Measurements from ENCODE around the gene PRKACB. TPM values are rescaled to one million over a fixed set of nuclear protein-coding genes. Genes with fewer than 3 reads are reported as not detected.

PRKACB gene
- total and polyA plus RNA-seq, 4 donors, result 5.9 to 18.2 (median 8.9) TPM

GRCh38 chr1:84277343-84278059, 133.4 kb downstream of the PRKACB start (continued):
- TF ChIP-seq ATF3 (IDR thresholded peaks at IDR 0.05) (no peak), SP1 (IDR thresholded peaks at IDR 0.05) (no peak), RAD21 (IDR thresholded peaks at IDR 0.05) (no peak), FOXA2 (IDR thresholded peaks at IDR 0.05) (no peak), FOXA1 (IDR thresholded peaks at IDR 0.05) (no peak)

GRCh38 chr1:84278905-84279304, 134.8 kb downstream of the PRKACB start:
- Histone ChIP-seq H3K4me1 (ENCODE audit: control insufficient read depth in 4 of 4, insufficient read depth in 4 of 4, low read length in 3 of 4) (no peaks in the 10 kb centered on the region), H3K9me3 (ENCODE audit: control insufficient read depth in 4 of 4, low read length in 3 of 4) (no peaks in the 10 kb centered on the region), H3K27me3 (ENCODE audit: control insufficient read depth in 4 of 4, insufficient read depth in 4 of 4, low read length in 3 of 4) (no peaks in the 10 kb centered on the region), H3K9ac (ENCODE audit: low read depth in 1 of 2, low read length in 2 of 2) (no peak overlapping the region), H3K27ac (ENCODE audit: low read depth in 1 of 2, low read length in 2 of 2) (no peak overlapping the region), H3K36me3 (ENCODE audit: control insufficient read depth in 4 of 4, insufficient read depth in 3 of 4, low read depth in 1 of 4, low read length in 3 of 4) (no peaks in the 10 kb centered on the region), H3K4me3 (ENCODE audit: low read depth in 1 of 3, low read length in 3 of 3) (no peak overlapping the region)
- WGBS, result 29% methylated on average over 7 of the region's 7 CpGs
- no peak for DNase-seq (ENCODE audit: low spot score)
- TF ChIP-seq JUND (IDR thresholded peaks at IDR 0.05) (no peak), ZBTB33 (IDR thresholded peaks at IDR 0.05) (no peak), CTCF (IDR thresholded peaks at IDR 0.05; ENCODE audit: low read depth, low read length, missing input control) (no peak), YY1 (IDR thresholded peaks at IDR 0.05) (no peak), ATF3 (IDR thresholded peaks at IDR 0.05) (no peak), FOXA2 (IDR thresholded peaks at IDR 0.05) (no peak), GABPA (IDR thresholded peaks at IDR 0.05 in 1 of 2, conservative IDR thresholded peaks at IDR 0.05 in 1 of 2) (no peak), RAD21 (IDR thresholded peaks at IDR 0.05) (peak in 1 of 2 donors; percentile 11), MAX (IDR thresholded peaks at IDR 0.05) (no peak), TAF1 (conservative IDR thresholded peaks at IDR 0.05) (no peak), REST (IDR thresholded peaks at IDR 0.05) (no peak), SP1 (IDR thresholded peaks at IDR 0.05) (peak; percentile 10), RXRA (IDR thresholded peaks at IDR 0.05) (peak in 1 of 2 donors; percentile 15), HNF4G (IDR thresholded peaks at IDR 0.05) (no peak), NR2F2 (IDR thresholded peaks at IDR 0.05) (no peak), FOXA1 (IDR thresholded peaks at IDR 0.05) (peak; percentile 11), HNF4A (conservative IDR thresholded peaks at IDR 0.05) (peak in 1 of 2 donors; percentile 51), EGR1 (IDR thresholded peaks at IDR 0.05; ENCODE audit: low read depth in 2 of 2) (no peak)
